Liver (tissue), 3 donors: Measurements from ENCODE around the gene DHH.

Experiments used
- MAX ChIP-seq: IDR thresholded peaks from 2 replicates; pipeline ENCODE4 v1.6.1; 2016; ENCODE audit warnings: antibody characterized with exemption
- RAD21 ChIP-seq, 2 donors: IDR thresholded peaks; 2 replicates each; pipeline ENCODE4 v1.6.1; 2016; ENCODE audit warnings: antibody characterized with exemption in 2 of 2, mild to moderate bottlenecking in 2 of 2
- REST ChIP-seq: IDR thresholded peaks from 2 replicates; pipeline ENCODE4 v1.6.1; 2016; ENCODE audit warnings: antibody characterized with exemption, mild to moderate bottlenecking
- RXRA ChIP-seq, 2 donors: IDR thresholded peaks; 2 replicates each; pipeline ENCODE4 v1.6.1; 2017 to 2018; ENCODE audit warnings: antibody characterized with exemption in 2 of 2, mild to moderate bottlenecking in 1 of 2
- YY1 ChIP-seq: IDR thresholded peaks from 2 replicates; pipeline ENCODE4 v1.6.1; 2016; ENCODE audit warnings: antibody characterized with exemption, mild to moderate bottlenecking
- ZBTB33 ChIP-seq: IDR thresholded peaks from 2 replicates; pipeline ENCODE4 v1.6.1; 2016; ENCODE audit warnings: antibody characterized with exemption
- TF ChIP-seq, protein P1 (sequence below): fragments of 150-350 bp; IDR thresholded peaks from 2 replicates; pipeline ENCODE4 v1.5.1; 2017; ENCODE audit warnings: improper control_type of control experiment, low read depth, low read length; ENCODE audit not compliant: missing input control
- TF ChIP-seq, protein P2 (sequence below): IDR thresholded peaks from 2 replicates; pipeline ENCODE4 v1.6.1; 2016; ENCODE audit warnings: antibody characterized with exemption
- donor health status: healthy.
- donor health status: healthy.

GRCh38 chr12:49060237-49061156 is 34.1 kb downstream of the DHH start, which contains the start of gene KMT2D:
- TF ChIP-seq, protein P1, sequence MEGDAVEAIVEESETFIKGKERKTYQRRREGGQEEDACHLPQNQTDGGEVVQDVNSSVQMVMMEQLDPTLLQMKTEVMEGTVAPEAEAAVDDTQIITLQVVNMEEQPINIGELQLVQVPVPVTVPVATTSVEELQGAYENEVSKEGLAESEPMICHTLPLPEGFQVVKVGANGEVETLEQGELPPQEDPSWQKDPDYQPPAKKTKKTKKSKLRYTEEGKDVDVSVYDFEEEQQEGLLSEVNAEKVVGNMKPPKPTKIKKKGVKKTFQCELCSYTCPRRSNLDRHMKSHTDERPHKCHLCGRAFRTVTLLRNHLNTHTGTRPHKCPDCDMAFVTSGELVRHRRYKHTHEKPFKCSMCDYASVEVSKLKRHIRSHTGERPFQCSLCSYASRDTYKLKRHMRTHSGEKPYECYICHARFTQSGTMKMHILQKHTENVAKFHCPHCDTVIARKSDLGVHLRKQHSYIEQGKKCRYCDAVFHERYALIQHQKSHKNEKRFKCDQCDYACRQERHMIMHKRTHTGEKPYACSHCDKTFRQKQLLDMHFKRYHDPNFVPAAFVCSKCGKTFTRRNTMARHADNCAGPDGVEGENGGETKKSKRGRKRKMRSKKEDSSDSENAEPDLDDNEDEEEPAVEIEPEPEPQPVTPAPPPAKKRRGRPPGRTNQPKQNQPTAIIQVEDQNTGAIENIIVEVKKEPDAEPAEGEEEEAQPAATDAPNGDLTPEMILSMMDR = peak; percentile 24
- TF ChIP-seq, protein P2, sequence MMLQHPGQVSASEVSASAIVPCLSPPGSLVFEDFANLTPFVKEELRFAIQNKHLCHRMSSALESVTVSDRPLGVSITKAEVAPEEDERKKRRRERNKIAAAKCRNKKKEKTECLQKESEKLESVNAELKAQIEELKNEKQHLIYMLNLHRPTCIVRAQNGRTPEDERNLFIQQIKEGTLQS = peak; percentile 60
- TF ChIP-seq RAD21 (IDR thresholded peaks at IDR 0.05) (no peak), MAX (peak; percentile 77), REST (peak; percentile 62), RXRA (IDR thresholded peaks at IDR 0.05) (peak; percentile 40 to 51), YY1 (peak; percentile 97), ZBTB33 (no peak)
